KMS-11 (cell line): ENCODE results near the gene DAB1.

Experiments
- H2AFZ ChIP-seq: fragments of 200-600 bp; sonication (generic); 2 replicates; pipeline ENCODE4 v1.6.1; 2016; ENCODE audit warnings: antibody characterized with exemption, mixed run types, low read depth
- H3K27ac ChIP-seq: fragments of 200-600 bp; sonication (generic); 2 replicates; pipeline ENCODE4 v1.6.1; 2016; ENCODE audit warnings: mild to moderate bottlenecking, mixed run types
- H3K27me3 ChIP-seq: fragments of 200-600 bp; sonication (generic); 2 replicates; pipeline ENCODE4 v1.6.1; 2017; ENCODE audit warnings: mild to moderate bottlenecking, low read depth, mixed run types, moderate library complexity; ENCODE audit not compliant: insufficient read depth
- H3K36me3 ChIP-seq: fragments of 200-600 bp; sonication (generic); 2 replicates; pipeline ENCODE4 v1.6.1; 2017; ENCODE audit warnings: mild to moderate bottlenecking, mixed run types; ENCODE audit not compliant: insufficient read depth
- H3K4me1 ChIP-seq: fragments of 200-600 bp; sonication (generic); 2 replicates; pipeline ENCODE4 v1.6.1; 2016; ENCODE audit warnings: mild to moderate bottlenecking, low read depth, mixed run types; ENCODE audit not compliant: poor library complexity, severe bottlenecking
- H3K4me2 ChIP-seq: fragments of 200-600 bp; sonication (generic); 2 replicates; pipeline ENCODE4 v1.7.0; 2016; ENCODE audit warnings: mild to moderate bottlenecking, mixed run types
- H3K4me3 ChIP-seq: fragments of 200-600 bp; sonication (generic); IDR thresholded peaks from 2 replicates; pipeline ENCODE4 v1.6.1; 2017; ENCODE audit warnings: low read depth, low read length, mixed read lengths; ENCODE audit not compliant: insufficient read depth
- H3K79me2 ChIP-seq: fragments of 200-600 bp; sonication (generic); 2 replicates; pipeline ENCODE4 v1.6.1; 2016; ENCODE audit warnings: low read depth, mixed run types; ENCODE audit not compliant: insufficient read depth
- H3K9ac ChIP-seq: fragments of 200-600 bp; sonication (generic); 2 replicates; pipeline ENCODE4 v1.6.1; 2016; ENCODE audit warnings: mild to moderate bottlenecking, mixed run types
- H4K20me1 ChIP-seq: fragments of 200-600 bp; sonication (generic); 2 replicates; pipeline ENCODE4 v1.6.1; 2016; ENCODE audit warnings: mild to moderate bottlenecking, mixed run types; ENCODE audit not compliant: insufficient read depth
- TF ChIP-seq, protein P1 (sequence below): fragments of 200-600 bp; sonication (generic); conservative IDR thresholded peaks from 2 replicates; pipeline ENCODE4 v1.6.1; 2017; ENCODE audit warnings: low read depth, mild to moderate bottlenecking, antibody characterized with exemption, low read length, moderate library complexity, mixed read lengths

Gene DAB1

DNA sequence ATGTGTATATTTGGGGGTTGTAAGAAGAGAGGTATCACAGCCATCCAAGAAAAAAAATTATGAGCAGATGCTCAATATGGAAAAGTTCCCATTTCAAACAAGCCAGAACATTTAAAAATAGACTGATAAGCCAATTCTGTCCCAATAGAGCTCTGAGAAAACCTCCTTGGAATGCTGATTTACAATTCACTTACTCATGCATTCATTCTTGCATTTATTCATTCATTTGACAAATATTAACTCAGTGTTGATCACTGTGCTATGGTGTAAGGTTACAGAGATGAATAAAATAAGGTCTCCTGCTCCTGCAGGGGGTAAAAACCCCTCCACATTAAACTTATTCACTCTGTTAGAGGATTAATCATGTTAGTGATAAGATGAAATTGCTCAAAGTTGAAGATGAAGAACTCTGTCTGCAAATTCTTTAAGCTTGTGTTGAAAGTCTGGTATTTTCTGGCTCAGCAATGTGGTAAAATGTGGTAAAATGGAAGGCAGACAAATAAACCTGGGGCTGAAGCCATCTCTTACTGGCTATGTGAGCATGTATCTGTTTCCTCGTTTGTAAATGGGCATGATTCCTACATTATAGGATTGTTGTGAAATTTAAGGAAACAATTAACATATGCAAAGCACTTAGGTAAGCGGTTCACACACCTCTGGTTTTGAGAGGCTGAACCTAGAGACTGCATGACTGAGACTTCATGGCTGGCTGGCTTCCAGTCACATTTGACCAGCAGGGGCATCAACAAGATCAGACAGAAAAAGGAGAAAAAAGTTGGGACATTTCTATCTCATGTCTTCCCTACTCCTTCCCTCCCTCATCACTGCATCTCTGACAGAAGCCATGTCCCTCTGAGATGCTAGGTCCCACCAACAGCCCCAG lies 45.0 kb upstream of the DAB1 start:
- no peak overlapping the region for H3K4me2 ChIP-seq
- H3K79me2 ChIP-seq: no peaks in the 10 kb centered on the region
- TF ChIP-seq, protein P1, sequence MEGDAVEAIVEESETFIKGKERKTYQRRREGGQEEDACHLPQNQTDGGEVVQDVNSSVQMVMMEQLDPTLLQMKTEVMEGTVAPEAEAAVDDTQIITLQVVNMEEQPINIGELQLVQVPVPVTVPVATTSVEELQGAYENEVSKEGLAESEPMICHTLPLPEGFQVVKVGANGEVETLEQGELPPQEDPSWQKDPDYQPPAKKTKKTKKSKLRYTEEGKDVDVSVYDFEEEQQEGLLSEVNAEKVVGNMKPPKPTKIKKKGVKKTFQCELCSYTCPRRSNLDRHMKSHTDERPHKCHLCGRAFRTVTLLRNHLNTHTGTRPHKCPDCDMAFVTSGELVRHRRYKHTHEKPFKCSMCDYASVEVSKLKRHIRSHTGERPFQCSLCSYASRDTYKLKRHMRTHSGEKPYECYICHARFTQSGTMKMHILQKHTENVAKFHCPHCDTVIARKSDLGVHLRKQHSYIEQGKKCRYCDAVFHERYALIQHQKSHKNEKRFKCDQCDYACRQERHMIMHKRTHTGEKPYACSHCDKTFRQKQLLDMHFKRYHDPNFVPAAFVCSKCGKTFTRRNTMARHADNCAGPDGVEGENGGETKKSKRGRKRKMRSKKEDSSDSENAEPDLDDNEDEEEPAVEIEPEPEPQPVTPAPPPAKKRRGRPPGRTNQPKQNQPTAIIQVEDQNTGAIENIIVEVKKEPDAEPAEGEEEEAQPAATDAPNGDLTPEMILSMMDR: no peak
- H3K4me3 ChIP-seq: no peak overlapping the region
- H2AFZ ChIP-seq: no peak overlapping the region
- H3K4me1 ChIP-seq: no peaks in the 10 kb centered on the region
- no peak overlapping the region for H3K9ac ChIP-seq
- no peak overlapping the region for H3K27ac ChIP-seq
- H3K36me3 ChIP-seq: no peaks in the 10 kb centered on the region
- H4K20me1 ChIP-seq: no peaks in the 10 kb centered on the region
- no peaks in the 10 kb centered on the region for H3K27me3 ChIP-seq

DNA sequence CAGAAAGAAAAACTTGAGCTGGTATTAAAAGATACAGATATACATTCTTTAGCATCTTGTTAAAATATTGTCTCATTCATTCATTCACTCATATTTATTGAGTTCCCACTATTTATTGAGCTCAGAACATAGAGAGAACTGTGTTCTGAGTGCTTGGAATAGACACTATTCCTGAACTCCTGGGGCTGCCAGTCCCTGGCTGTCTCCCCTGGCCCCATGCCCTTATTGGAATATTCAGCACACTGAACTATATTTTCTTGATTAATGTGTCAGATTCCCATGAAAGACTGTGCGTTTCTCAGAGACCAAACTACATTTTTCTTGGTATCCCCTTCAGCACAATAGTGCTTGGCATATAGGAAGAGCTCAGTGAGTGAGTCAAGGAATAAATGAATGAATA lies 44.0 kb upstream of the DAB1 start:
- Histone ChIP-seq H3K4me3 (no peak overlapping the region), H3K27ac (no peak overlapping the region), H3K36me3 (no peaks in the 10 kb centered on the region), H3K4me2 (no peak overlapping the region), H3K4me1 (no peaks in the 10 kb centered on the region), H3K79me2 (no peaks in the 10 kb centered on the region), H2AFZ (no peak overlapping the region), H3K9ac (no peak overlapping the region), H4K20me1 (no peaks in the 10 kb centered on the region), H3K27me3 (no peaks in the 10 kb centered on the region)
- TF ChIP-seq, protein P1: no peak

DNA sequence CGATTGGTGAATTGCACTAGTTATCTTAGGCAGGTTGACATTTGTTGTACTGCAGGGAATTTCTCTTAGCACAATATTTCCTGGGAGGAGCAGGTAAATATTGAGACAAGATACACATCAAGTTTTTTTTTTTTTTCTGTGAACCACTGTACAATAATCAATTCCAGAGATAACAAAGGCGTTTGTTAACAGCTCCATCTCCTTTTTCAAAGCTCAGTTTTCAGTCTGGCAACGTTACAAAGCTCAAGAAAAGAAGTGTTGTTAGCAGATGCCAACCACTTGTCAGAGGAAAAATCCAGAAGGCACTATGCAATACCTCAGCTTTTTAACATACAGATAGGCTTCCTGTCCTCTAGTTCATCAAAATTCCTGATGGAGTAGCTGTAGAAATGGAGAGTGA lies 40.9 kb upstream of the DAB1 start:
- no peaks in the 10 kb centered on the region for H3K4me1 ChIP-seq
- no peaks in the 10 kb centered on the region for H3K79me2 ChIP-seq
- H3K4me2 ChIP-seq: no peak overlapping the region
- H3K9ac ChIP-seq: no peak overlapping the region
- no peak overlapping the region for H3K27ac ChIP-seq
- no peak overlapping the region for H3K4me3 ChIP-seq
- H3K36me3 ChIP-seq: no peaks in the 10 kb centered on the region
- TF ChIP-seq, protein P1: no peak
- H3K27me3 ChIP-seq: no peaks in the 10 kb centered on the region
- no peaks in the 10 kb centered on the region for H4K20me1 ChIP-seq
- no peak overlapping the region for H2AFZ ChIP-seq

DNA sequence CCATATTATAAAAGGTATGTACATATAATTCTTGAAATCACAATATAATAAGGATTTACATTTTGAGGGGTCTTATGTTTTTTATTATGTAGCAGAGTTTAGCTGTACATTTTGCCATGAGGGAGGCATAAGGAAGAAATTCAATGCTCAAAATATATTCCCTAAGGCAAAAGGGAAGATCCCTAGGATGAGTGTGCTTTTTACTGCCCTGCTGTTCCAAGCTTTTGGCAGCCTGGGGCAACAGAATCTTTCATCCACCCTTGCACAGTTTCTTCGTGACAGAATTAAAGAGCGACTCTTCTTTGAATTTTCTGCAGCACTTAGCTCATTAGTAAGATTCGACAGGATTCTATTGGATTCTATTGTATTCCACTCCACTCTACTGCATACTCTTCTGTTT lies 39.5 kb upstream of the DAB1 start:
- H3K79me2 ChIP-seq: no peaks in the 10 kb centered on the region
- no peaks in the 10 kb centered on the region for H3K36me3 ChIP-seq
- no peaks in the 10 kb centered on the region for H3K4me1 ChIP-seq
- no peak overlapping the region for H3K4me2 ChIP-seq
- no peaks in the 10 kb centered on the region for H4K20me1 ChIP-seq
- H3K9ac ChIP-seq: no peak overlapping the region
- no peak overlapping the region for H3K27ac ChIP-seq
- H3K4me3 ChIP-seq: no peak overlapping the region
- TF ChIP-seq, protein P1: no peak
- no peaks in the 10 kb centered on the region for H3K27me3 ChIP-seq
- H2AFZ ChIP-seq: no peak overlapping the region
